Measurements from ENCODE around the gene TOPAZ1.

DNA sequence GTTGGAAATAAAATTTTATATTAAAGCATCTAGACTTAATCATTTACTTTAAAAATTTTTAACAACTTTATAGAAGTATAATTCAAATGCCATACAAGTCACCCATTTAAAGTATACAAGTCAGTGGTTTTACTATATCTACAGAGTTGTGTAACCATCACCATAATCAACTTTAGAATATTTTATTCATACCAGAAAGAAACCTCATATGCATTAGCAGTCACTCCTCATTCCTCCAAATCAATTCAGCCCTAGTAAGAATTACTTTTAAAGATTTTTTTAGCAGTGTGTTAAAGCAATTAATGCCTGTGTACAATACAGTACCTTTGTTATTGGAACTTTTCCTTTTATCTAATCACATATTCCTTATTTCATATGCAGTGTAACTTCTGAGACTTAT is 82.9 kb downstream of the TOPAZ1 start:
- TF ChIP-seq, protein P1, sequence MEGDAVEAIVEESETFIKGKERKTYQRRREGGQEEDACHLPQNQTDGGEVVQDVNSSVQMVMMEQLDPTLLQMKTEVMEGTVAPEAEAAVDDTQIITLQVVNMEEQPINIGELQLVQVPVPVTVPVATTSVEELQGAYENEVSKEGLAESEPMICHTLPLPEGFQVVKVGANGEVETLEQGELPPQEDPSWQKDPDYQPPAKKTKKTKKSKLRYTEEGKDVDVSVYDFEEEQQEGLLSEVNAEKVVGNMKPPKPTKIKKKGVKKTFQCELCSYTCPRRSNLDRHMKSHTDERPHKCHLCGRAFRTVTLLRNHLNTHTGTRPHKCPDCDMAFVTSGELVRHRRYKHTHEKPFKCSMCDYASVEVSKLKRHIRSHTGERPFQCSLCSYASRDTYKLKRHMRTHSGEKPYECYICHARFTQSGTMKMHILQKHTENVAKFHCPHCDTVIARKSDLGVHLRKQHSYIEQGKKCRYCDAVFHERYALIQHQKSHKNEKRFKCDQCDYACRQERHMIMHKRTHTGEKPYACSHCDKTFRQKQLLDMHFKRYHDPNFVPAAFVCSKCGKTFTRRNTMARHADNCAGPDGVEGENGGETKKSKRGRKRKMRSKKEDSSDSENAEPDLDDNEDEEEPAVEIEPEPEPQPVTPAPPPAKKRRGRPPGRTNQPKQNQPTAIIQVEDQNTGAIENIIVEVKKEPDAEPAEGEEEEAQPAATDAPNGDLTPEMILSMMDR (IDR thresholded peaks at IDR 0.05; ENCODE audit: poor library complexity) = no peak
- TF ChIP-seq EZH2 (IDR thresholded peaks at IDR 0.05; ENCODE audit: borderline replicate concordance) = no peak

Data from hepatocyte (in vitro differentiated cells).